HL-60/S4 (cell line): Measurements from ENCODE around the gene SIKE1.
"Not testable (repeated sequence)": the region's sequence is repeated elsewhere in the genome, so short reads cannot be mapped to it uniquely, and the experiment has no call there.

Experiments used
- in situ Hi-C: fragments of 300-500 bp; cut with MboI; formaldehyde crosslinking; loops from 2 replicates; pipeline ENCODE4 v1.14.3; 2022; ENCODE audit warnings: low sequenced_read_pairs

Gene SIKE1

DNA sequence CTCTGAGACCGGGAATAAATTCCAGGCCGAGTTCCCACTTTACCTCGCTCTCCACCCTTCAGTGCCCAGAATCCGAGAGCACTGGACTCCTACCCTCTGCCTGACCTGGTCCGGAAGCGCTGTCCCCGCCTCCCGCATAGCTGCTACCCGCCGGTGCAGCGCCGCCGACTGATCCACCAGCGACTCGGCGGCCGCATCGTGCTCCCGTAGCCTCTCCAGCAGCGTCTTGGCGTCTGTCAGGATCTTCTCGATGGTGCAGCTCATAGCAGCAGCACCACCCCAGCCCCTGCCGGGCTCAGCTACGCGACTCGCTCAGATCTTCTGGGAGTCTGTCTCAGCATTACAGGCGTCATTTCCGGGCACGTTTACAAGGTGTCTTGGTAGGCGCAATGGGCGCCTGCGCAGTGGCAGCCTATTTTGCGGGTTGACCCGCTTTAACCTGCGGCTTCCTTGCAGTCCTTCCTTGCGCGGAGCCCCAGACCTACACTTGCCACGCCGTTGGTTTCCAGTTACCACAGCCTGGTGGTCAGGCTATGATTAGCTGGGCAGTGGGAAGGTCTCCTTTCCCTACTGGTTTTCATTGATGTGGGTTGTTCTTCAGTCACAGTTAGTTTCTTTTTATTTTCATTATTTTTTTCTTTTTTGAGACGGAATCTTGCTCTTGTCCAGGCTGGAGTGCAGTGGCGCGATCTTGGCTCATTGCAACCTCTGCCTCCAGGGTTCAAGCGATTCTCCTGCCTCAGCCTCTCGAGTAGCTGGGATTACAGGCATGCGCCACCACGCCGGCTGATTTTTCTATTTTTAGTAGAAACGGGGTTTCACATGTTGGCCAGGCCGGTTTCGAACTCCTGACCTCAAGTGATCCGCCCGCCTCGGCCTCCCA lies at the start of gene SIKE1:
SIKE1 (minus strand) TSS at position 342 of the 883 bp plus-strand sequence; CDS start at position 264, 78 bp downstream.
- in situ Hi-C loops, result no loop called here

DNA sequence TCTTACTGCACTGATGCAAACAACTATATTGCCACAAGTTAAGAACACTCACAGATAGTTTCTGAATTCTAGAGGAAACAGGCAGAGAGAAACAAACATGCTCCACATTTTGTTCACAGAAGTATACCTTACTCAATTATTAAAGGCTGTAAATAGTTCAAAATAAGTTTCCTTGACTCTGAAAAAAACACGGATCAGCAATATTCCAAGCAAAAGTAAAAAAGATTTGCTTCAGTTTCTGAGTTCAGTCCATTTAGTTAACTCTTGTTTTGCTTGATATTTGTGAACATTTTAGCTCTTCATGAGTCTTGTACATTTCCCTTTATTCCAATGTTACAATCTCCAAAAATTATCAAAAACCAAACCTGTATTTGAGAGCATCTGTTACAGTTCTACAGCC lies 49.6 kb upstream of the SIKE1 start:
- in situ Hi-C loops, result not testable (repeated sequence)

DNA sequence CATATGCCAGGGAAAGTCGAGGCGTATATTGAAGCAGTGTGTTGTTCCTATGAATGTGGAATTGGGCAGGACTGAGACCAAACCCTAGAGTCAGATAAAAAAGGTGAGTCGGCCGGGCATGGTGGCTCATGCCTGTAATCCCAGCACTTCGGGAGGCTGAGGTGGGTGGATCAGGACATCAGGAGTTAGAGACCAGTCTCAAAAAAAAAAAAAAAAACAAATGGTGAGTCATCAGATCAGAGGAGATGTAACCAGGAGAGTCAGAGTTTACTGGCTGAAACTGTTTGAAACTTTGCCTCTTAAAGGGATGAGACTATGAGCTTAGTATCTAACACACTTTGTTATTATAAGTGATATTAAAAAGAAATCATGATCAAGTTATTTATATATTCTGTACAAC lies 47.8 kb upstream of the SIKE1 start:
- in situ Hi-C loops, result no loop called here

DNA sequence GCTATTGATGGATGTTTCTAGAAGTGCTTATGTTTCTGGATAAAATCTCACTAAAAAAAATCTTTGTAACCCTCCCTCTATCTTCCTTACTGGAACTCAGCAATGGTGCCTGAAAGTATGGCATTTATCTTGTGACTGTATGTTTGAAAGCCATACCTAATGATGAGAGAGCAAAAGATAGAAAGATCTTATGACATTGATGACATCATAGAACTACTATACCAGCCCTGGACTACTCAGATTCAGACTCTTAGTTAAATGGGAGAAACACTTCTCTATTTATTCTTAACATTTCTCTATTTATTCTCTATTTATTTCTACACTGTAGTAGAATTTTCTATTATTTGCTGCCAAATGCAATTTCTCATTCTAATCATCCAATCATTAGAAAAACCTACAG lies 41.5 kb upstream of the SIKE1 start:
- in situ Hi-C loops, result no loop called here

DNA sequence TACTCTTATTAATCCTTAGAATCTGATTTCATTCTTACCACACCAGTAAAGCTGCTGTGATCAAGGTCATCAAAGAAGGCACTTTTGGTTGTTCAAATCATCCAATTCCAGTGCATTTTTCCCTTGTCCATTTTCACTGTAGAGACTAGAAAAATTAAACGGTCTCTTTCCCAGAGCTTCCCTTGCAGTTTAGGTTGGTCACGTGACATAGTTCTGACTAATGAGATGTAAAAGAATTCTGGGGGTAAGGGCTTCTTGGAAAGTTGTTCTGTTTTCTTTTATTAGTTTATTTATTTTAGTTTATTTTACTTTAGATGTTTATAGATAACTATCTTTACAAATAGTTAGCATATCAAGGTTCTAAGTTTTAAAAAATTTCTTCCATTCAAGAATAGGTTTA lies 39.9 kb upstream of the SIKE1 start:
- in situ Hi-C loops, result no loop called here

- in situ Hi-C loops, result no loop called here
These were observed 39.4 kb upstream of the SIKE1 start for GRCh38 chr1:114819869-114820268.

DNA sequence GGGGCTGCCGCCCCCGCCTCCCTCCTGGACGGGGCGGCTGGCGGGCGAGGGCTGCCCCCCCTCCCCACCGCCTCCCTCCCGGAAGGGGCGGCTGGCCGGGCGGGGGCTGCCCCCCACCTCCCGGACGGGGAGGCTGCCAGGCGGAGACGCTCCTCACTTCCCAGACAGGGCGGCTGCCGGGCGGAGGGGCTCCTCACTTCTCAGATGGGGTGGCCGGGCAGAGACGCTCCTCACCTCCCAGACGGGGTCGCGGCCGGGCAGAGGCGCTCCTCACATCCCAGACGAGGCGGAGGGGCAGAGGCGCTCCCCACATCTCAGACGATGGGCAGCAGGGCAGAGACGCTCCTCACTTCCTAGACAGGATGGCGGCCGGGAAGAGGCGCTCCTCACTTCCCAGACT lies 24.0 kb upstream of the SIKE1 start:
- in situ Hi-C loops, result not testable (repeated sequence)

DNA sequence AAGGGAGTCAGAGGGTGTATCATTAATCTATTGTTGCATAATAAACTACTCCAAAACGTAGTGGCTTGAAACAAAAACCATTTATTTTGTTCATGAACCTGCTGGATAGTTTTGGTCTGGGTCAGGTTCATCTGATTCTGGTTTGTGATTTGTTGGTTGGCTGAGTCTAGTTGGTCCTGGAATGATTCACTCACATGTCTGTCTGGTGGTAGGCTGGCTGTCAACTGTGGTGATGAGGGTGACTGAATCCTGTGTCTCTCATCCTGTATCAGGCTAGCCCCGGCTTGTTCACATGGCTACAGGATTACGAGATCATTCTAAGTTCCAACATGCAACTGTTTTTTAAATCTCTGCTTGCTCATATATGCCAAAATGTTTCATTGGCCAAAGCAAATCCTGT lies 22.5 kb upstream of the SIKE1 start:
- in situ Hi-C loops, result no loop called here

GRCh38 chr1:114794038-114794437 lies 13.6 kb upstream of the SIKE1 start:
- in situ Hi-C loops, result no loop called here

GRCh38 chr1:114790581-114790980 lies 10.1 kb upstream of the SIKE1 start:
- in situ Hi-C loops, result not testable (repeated sequence)

DNA sequence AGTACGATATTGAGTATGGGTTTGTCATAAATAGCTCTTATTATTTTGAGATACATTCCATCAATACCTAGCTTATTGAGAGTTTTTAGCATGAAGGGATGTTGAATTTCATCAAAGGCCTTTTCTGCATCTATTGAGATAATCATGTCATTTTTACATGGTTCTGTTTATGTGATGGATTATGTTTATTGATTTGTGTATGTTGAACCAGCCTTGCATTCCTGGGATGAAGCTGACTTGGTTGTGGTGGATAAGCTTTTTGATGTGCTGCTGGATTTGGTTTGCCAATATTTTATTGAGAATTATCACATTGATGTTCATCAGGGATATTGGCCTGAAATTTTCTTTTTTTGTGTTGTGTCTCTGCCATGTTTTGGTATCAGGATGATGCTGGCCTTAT lies 6.0 kb upstream of the SIKE1 start:
- in situ Hi-C loops, result not testable (repeated sequence)

GRCh38 chr1:114782476-114782875 lies 2.0 kb upstream of the SIKE1 start:
- in situ Hi-C loops, result no loop called here

GRCh38 chr1:114779722-114780121 lies 763 bp downstream of the SIKE1 start:
- in situ Hi-C loops, result no loop called here

GRCh38 chr1:114776726-114777125 lies 3.8 kb downstream of the SIKE1 start:
- in situ Hi-C loops, result not testable (repeated sequence)

DNA sequence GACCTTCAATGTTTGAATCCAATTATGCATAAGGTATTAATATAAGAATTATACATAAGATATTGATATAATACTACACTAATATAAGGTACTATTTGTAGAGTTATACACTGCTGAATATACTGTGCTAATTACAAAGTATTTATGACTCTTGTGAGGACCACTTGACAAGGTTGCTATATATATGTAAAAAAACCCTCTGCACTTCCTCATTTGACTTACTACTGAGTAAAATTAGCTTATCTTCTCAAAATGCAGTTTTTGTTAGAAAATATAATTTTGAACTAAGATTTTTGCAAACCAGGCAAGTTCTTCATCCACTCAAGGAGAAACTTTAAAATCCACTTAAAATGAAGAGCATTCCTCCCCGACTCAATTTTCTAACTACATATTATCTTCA lies 8.5 kb downstream of the SIKE1 start:
- in situ Hi-C loops, result no loop called here

GRCh38 chr1:114770989-114771388 lies 9.5 kb downstream of the SIKE1 start:
- in situ Hi-C loops, result no loop called here

GRCh38 chr1:114764689-114765088 lies 15.8 kb downstream of the SIKE1 start:
- in situ Hi-C loops, result no loop called here

GRCh38 chr1:114758256-114758832 lies 22.1 kb downstream of the SIKE1 start:
- in situ Hi-C loops, result no loop called here

- in situ Hi-C loops, result no loop called here
These were observed 22.8 kb downstream of the SIKE1 start, which contains the start of gene CSDE1 for GRCh38 chr1:114757455-114758255. Gene CSDE1, minus strand, starts transcription at chr1:114757984. Its CDS starts 18,094 bp downstream, at chr1:114739890.

GRCh38 chr1:114756949-114757454 lies 23.5 kb downstream of the SIKE1 start:
- in situ Hi-C loops, result no loop called here
